ELF-1 (cell line): ENCODE data around the gene LYZ.
"Not testable (repeated sequence)": the region's sequence is repeated elsewhere in the genome, so short reads cannot be mapped to it uniquely, and the experiment has no call there.

Source experiments
- DNase-seq: peaks from one replicate; pipeline ENCODE4 v3.0.0-alpha.2; 2016; ENCODE audit warnings: low read depth, low spot score

Gene LYZ

GRCh38 chr12:69348162-69348938 is at the start of gene LYZ:
Gene LYZ (plus strand): TSS chr12:69348381. CDS start chr12:69348409, 28 bp downstream.
- DNase-seq = no peak

GRCh38 chr12:69298947-69299346 is 49.2 kb upstream of the LYZ start:
- DNase-seq = no peak

DNA sequence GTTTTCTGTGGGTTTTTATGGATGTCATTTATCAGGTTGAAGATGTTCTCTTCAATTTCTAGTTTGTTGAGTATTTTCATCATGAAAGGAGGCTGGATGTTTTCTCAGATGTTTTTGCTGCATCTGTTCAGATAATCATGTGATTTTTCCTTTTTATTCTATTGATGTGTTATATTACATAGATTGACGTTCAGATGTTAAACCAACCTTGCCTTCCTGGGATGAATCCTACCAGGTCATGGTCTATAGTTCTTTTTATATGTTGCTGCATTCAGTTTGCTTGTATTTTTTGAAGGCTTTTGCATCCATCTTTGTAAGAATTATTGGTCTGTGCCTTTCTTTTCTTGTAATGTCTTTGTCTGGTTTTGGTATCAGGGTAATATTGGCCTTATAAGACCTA is 43.9 kb upstream of the LYZ start:
- DNase-seq = no peak

DNA sequence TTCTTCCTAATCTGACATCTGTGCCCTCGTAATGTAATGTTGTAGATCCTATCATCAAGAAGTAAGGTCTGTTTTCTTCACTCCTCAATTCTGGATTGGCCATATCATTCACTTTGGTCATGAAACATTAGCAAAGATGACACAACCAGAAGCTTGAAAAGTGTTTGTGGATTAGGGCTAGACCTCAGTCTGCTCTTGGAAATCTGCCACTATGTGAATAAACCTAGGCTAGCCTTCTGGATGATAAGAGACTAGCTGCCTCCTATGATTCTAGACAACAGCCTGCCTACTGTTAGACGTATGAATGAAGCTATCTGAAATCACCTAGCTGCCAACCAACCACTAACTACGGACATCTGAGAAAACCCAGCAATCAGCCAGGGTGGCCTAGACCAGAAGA is 38.7 kb upstream of the LYZ start:
- DNase-seq = no peak

GRCh38 chr12:69313209-69313608 is 35.0 kb upstream of the LYZ start:
- DNase-seq = no peak

DNA sequence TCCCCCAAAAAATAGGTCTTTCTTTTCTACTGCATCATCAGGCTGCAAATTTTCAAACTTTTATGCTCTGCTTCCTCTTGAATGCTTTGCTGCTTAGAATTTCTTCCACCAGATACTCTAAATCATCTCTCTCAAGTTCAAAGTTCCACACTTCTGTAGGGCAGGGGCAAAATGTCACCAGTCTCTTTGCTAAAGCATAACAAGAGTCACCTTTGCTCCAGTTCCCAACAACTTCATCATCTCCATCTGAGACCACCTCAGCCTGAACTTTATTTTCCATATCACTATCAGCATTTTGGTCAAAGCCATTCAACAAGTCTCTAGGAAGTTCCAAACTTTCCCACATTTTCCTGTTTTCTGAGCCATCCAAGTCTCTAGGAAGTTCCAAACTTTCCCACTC is 31.4 kb upstream of the LYZ start:
- DNase-seq = not testable (repeated sequence)

- DNase-seq = not testable (repeated sequence)
Observed at GRCh38 chr12:69317233-69317632, 30.9 kb upstream of the LYZ start.

DNA sequence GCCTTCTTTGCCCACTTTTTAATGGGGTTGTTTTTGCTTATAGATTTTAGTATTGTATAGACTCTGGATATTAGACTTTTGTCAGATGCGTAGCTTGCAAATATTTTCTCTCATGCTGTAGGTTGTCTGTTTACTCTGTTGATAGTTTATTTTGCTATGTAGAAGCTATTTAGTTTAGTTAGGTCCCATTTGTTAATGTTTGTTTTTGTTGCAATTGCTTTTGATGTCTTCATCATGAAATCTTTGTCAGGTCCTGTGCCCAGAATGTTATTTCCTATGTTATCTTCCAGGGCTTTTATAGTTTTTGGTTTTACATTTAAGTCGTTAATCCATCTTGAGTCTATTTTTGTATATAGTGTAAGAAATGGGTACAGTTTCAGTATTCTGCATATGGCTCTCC is 30.0 kb upstream of the LYZ start:
- DNase-seq = no peak

- DNase-seq = no peak
Observed at GRCh38 chr12:69321351-69321750, 26.8 kb upstream of the LYZ start.

- no peak for DNase-seq
Observed at GRCh38 chr12:69324797-69325466, 23.2 kb upstream of the LYZ start.

DNA sequence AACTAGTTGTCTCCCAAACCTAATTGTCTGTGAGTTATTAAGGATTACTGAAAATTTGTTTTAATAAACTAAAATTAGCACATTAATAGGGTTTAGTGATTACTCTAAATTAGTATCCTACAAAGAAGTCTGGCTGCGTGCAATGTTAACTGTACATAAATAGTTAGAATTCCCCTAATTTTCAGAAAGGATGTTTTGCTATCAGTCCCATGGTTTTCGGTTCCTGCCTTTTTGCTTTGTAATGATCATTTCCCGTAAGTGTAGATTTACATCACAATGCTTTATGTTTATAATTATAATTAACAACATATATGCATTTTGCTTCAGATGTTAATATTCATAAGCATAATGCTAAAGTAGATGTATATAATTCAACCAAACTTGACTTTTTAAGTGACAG is 19.8 kb upstream of the LYZ start:
- DNase-seq = no peak

DNA sequence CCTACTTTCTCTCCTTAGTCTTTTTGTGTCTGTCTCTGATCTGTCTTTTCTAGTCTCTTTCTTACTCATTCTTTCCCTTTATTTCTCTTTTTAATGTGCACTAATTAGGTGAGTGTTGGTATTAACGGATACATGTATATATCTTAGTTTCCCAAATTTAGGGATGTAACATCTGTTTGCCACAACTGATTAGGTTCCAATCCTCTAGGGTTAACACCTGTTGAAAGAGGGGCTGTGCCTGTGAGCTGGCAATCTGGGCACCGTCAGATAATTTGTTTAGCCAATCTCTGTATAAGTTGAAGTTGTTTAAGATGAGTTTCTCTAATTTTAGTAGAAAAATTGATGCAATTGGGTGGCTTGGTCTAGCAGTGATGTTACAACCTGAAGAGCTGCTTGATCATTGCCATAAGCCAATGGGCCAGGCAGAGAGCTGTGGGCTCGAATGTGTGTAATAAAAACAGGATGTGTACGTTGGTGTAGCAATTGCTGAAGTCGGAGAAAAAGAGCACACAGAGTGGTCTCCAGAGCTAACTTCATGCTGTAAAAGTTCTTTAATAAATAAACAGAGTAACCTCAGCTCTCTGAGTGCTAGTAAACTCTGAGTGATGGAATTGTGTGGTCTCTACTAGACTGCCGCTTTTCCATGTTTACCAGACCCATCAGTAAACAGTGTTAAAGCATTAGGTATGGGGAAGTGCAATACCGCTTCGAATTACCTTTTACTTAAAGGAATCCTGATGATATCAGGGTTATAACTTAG is 18.3 kb upstream of the LYZ start:
- DNase-seq = no peak

DNA sequence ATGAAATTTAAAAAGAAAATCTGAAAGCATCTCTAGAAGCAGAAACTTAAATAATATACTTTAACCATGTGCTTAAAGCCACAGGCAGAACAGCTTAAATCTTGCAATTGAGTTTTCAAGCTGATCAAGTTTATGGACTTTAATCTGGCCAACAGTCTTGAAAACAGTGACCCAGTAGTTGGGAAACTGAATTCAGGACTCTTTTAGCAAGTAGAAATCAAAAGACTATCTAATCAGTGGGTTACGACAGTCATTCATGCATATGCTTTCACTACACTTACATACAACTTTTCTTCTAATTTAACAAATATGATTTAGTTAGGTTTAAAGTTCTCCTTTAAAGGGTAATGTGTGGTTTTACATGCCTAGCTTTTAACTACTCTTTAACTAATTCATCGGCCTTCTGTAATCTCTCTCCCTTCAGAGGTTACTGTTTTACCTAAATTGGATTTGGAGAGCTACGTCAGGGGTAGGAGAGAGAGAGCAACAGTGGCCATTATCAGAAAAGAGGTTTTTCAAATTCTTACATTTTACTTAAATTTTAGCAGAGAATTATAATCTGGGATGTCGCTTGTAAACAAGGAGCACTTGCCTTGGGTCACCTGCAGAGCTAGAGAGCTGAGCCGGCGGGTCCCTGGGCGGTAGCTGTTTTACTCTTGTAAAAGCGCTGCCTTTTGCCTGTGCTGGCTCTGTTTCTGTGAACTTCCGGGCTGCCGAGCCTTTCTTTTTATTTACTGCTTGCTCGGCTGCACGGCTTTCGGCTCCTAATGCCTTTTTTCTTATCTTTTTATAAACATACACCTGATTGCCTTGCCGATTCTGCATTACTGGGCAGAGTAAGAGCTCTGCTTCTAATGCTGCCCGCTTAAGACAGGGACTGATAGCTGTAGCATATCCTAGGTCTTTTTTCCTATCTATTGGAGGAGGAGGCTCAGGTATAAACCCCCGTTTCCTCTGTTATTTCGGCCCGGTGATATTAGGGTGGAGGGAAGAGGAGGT is 17.4 kb upstream of the LYZ start:
- peak; percentile 74 for DNase-seq

DNA sequence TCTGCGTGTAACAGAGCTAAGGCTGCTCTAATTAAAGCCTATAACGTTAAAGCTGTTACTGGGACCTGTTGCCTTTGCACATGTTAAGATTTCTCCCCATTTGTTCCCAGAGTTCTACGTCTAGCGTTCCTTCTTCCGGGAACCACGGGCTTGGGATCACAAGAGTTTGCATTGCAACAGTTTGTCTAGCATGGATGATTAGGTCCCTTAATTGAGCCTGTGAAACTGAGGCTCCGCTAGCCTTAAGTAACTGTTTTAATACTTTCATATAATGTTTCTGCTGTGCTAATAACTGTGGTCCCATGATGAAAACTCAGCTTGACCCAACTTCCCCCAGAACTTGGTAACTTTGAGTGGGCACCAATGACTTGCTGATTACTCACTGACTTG is 16.7 kb upstream of the LYZ start:
- DNase-seq = peak; percentile 17

GRCh38 chr12:69331909-69332684 is 16.1 kb upstream of the LYZ start:
- DNase-seq = peak; percentile 51

DNA sequence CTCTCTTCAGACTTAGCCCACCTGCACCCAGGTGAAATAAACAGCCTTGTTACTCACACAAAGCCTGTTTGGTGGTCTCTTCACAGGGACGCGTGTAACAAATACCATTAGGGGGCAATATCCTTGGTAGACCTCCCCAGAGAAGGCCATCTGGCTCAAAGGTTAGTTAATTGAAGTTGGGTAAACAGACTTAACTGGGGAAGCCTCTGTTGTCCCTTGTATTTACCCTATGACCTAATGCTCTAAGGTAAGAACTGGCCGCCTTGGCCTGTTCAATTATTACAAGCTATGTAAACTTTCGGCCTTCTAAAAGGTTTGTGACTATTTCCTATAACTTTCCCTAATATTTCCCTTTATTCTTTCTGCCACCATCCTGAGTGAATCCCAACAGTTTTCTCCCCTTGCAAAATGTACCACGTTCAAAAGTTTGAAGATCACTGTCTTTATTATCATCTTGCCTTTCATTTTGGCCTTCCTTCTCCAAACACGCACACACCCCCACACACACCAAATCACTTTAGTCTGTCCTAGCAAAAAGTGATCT is 15.3 kb upstream of the LYZ start:
- DNase-seq = peak; percentile 32

- DNase-seq = no peak
Observed at GRCh38 chr12:69334158-69334557, 14.0 kb upstream of the LYZ start.

DNA sequence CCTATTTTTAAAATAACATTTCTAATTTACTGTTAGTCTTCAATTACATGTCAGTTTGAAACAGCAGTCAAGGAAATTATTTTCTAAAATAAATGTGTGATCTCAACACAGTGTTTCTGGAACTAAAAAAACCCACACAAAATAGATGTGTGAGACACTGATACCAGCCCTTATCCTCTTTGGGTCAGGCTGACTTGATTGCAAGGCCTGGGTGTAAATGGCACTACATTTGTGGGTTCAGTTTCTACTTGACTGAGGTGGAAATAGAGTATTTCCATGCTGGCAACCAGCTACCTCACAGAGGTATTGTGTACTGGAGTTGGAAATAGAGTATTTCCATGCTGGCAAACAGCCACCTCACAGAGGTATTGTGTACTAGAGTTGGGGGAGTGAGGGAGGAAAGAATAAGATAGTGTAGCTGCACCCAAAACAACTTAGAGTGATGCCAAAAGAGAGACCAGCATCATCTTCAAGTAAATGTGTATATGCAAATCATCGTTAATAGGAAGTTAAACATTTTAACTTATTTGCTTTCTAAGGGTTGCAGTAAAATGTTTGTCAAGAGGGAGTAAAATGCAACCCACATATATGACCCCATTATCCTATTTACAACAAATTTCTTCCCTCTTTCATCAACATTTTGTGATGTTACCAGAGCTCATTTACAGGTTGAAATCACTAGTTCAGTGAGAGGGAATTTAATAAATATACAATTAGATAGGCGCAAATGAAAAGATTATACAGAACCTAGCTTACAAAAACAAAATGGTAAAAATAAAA is 10.7 kb upstream of the LYZ start:
- DNase-seq = no peak

- DNase-seq = no peak
Observed at GRCh38 chr12:69338120-69338859, 9.9 kb upstream of the LYZ start.
